HL-60 (cell line): ENCODE data around the gene AMHR2.
"Not testable (repeated sequence)": the region's sequence is repeated elsewhere in the genome, so short reads cannot be mapped to it uniquely, and the experiment has no call there.

Source experiments
- DNase-seq, 2 experiments: peaks; one replicate each; pipeline ENCODE4 v3.0.0-alpha.2; 2010 to 2020; ENCODE audit warnings: low read depth in 1 of 2, low spot score in 1 of 2
- H3K27ac ChIP-seq: fragments of 250-450 bp; sonication (Bioruptor Pico); replicated peaks from 2 replicates; pipeline ENCODE4 v1.5.1; 2020; ENCODE audit warnings: mild to moderate bottlenecking, moderate library complexity
- H3K27me3 ChIP-seq: fragments of 250-450 bp; sonication (Bioruptor Pico); 2 replicates; pipeline ENCODE4 v1.5.1; 2021; ENCODE audit warnings: mild to moderate bottlenecking, moderate library complexity; ENCODE audit not compliant: insufficient read depth, poor library complexity, severe bottlenecking
- H3K4me3 ChIP-seq: replicated peaks from 2 replicates; pipeline ENCODE4 v1.5.1; 2011; ENCODE audit warnings: mild to moderate bottlenecking, control low read depth, low read length; ENCODE audit not compliant: insufficient read depth
- GABPA ChIP-seq: IDR thresholded peaks from 2 replicates; pipeline ENCODE4 v1.6.1; 2012; ENCODE audit warnings: low read depth
- POLR2AphosphoS5 ChIP-seq: IDR thresholded peaks from 2 replicates; pipeline ENCODE4 v1.6.1; 2012; ENCODE audit warnings: low read depth
- SPI1 ChIP-seq: IDR thresholded peaks from 2 replicates; pipeline ENCODE4 v1.6.1; 2012; ENCODE audit warnings: low read depth, mild to moderate bottlenecking, borderline replicate concordance
- long read RNA-seq: library from polyadenylated mRNA; unstranded; transcript quantifications from one replicate; pipeline ENCODE4 v2.0.0, GENCODE V29; 2020
- TF ChIP-seq, protein P1 (sequence below): IDR thresholded peaks from one replicate; pipeline ENCODE4 v1.5.1; 2011; ENCODE audit warnings: low read length, control low read depth, inconsistent platforms; ENCODE audit not compliant: insufficient read depth
- TF ChIP-seq, protein P2 (sequence below): IDR thresholded peaks from 2 replicates; pipeline ENCODE4 v1.6.1; 2012; ENCODE audit warnings: low read depth; ENCODE audit not compliant: insufficient replicate concordance

AMHR2 gene
- long read RNA-seq: 0 reads

DNA sequence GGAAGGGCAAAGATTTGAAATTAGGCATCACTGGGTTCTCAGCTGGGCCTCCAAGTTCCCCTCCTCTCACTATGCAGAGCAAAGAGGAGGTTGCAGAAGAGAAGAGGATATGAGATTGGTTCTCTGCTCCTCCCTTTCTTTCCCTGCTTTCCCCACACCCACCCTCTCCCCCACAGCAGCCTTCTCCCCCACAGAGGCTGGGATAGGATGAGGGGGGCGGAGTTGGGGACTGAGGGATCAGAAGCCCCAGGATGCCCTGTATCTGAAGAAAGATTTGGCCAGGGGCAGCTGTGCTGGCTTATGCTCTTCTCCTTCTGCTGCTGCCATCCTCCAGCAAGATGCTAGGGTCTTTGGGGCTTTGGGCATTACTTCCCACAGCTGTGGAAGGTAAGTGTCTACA, at the start of gene AMHR2:
TSS of gene AMHR2 (plus strand) at position 259 of the 400 bp plus-strand sequence. CDS start at position 339, 80 bp downstream.
- H3K27ac ChIP-seq: no peak within 1 kb of the TSS
- no peaks in the 10 kb centered on the region for H3K27me3 ChIP-seq
- no peak for DNase-seq
- no peak within 1 kb of the TSS for H3K4me3 ChIP-seq
- TF ChIP-seq POLR2AphosphoS5 (no peak), SPI1 (no peak), GABPA (no peak)
- TF ChIP-seq, protein P1, sequence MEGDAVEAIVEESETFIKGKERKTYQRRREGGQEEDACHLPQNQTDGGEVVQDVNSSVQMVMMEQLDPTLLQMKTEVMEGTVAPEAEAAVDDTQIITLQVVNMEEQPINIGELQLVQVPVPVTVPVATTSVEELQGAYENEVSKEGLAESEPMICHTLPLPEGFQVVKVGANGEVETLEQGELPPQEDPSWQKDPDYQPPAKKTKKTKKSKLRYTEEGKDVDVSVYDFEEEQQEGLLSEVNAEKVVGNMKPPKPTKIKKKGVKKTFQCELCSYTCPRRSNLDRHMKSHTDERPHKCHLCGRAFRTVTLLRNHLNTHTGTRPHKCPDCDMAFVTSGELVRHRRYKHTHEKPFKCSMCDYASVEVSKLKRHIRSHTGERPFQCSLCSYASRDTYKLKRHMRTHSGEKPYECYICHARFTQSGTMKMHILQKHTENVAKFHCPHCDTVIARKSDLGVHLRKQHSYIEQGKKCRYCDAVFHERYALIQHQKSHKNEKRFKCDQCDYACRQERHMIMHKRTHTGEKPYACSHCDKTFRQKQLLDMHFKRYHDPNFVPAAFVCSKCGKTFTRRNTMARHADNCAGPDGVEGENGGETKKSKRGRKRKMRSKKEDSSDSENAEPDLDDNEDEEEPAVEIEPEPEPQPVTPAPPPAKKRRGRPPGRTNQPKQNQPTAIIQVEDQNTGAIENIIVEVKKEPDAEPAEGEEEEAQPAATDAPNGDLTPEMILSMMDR: no peak
- TF ChIP-seq, protein P2, sequence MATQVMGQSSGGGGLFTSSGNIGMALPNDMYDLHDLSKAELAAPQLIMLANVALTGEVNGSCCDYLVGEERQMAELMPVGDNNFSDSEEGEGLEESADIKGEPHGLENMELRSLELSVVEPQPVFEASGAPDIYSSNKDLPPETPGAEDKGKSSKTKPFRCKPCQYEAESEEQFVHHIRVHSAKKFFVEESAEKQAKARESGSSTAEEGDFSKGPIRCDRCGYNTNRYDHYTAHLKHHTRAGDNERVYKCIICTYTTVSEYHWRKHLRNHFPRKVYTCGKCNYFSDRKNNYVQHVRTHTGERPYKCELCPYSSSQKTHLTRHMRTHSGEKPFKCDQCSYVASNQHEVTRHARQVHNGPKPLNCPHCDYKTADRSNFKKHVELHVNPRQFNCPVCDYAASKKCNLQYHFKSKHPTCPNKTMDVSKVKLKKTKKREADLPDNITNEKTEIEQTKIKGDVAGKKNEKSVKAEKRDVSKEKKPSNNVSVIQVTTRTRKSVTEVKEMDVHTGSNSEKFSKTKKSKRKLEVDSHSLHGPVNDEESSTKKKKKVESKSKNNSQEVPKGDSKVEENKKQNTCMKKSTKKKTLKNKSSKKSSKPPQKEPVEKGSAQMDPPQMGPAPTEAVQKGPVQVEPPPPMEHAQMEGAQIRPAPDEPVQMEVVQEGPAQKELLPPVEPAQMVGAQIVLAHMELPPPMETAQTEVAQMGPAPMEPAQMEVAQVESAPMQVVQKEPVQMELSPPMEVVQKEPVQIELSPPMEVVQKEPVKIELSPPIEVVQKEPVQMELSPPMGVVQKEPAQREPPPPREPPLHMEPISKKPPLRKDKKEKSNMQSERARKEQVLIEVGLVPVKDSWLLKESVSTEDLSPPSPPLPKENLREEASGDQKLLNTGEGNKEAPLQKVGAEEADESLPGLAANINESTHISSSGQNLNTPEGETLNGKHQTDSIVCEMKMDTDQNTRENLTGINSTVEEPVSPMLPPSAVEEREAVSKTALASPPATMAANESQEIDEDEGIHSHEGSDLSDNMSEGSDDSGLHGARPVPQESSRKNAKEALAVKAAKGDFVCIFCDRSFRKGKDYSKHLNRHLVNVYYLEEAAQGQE: no peak

DNA sequence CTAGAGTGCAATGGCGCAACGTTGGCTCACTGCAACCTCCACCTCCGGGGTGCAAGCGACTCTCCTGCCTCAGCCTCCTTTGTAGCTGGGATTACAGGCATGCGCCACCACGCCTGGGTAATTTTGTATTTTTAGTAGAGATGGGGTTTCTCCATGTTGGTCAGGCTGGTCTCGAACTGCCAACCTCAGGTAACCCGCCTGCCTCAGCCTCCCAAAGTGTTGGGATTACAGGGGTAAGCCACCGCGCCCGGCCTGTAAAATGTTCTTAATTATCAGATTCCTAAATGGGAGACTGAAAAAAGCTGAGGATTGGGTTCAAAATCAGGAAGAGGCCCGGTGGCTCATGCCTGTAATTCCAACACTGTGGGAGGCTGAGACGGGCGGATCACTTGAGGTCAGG, 49.4 kb upstream of the AMHR2 start:
- peak overlapping the region; percentile 50 for H3K27ac ChIP-seq
- not testable (repeated sequence) for H3K4me3 ChIP-seq, H3K27me3 ChIP-seq, DNase-seq

DNA sequence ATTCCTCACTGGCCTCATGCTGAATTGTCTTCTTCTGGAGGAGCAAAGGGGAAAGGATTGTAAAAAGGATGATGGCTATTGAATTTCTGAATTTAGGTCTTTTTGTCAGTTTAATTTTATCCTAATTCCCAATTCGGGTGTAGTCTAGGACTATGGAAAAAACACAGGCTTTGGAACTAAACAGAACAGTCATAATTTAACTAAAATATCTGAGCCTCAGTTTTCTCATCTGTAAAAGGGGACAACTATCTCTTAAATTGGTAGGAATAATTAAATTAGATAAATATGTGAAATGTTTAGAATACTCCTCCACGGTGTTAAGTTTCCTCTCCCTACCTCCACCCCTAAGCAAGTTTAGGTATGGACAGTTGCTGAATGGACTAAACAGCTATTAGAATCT, 46.9 kb upstream of the AMHR2 start:
- Histone ChIP-seq H3K27ac (no peak overlapping the region), H3K4me3 (no peak overlapping the region), H3K27me3 (no peaks in the 10 kb centered on the region)
- no peak for DNase-seq
- TF ChIP-seq GABPA: no peak
- TF ChIP-seq, protein P2: no peak
- TF ChIP-seq, protein P1: no peak

DNA sequence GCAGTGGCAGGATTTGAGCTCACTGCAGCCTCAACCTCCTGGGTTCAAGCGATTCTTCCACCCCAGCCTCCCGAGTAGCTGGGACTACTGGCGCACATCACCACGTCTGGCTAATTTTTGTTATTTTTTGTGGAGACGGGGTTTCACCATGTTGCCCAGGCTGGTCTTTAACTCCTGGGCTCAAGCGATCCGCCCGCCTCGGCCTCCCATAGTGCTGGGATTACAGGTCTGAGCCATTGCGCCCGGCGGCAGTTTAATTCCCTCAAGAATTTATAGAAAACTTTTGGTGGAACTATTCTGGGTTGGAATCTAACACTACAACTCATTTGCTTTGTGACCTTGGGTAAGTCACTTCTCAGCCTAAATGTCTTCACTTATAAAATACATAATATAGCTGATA, 45.4 kb upstream of the AMHR2 start:
- peak overlapping the region; percentile 97 for H3K27ac ChIP-seq
- DNase-seq: no peak
- TF ChIP-seq POLR2AphosphoS5: no peak
- TF ChIP-seq SPI1: no peak
- no peak for TF ChIP-seq GABPA
- TF ChIP-seq, protein P1: no peak
- TF ChIP-seq, protein P2: no peak

More for the DNA sequence above, 45.4 kb upstream of the AMHR2 start:
- no peak overlapping the region for H3K4me3 ChIP-seq
- H3K27me3 ChIP-seq: no peaks in the 10 kb centered on the region
